NK-92 (cell line): ENCODE data around the gene USP3.
"Not testable (repeated sequence)": the region's sequence is repeated elsewhere in the genome, so short reads cannot be mapped to it uniquely, and the experiment has no call there.

Source experiments
- DNase-seq: peaks from one replicate; lab custom pipeline; 2025; ENCODE audit not compliant: unreplicated experiment; lab: John Stamatoyannopoulos, UW

The USP3 gene

DNA sequence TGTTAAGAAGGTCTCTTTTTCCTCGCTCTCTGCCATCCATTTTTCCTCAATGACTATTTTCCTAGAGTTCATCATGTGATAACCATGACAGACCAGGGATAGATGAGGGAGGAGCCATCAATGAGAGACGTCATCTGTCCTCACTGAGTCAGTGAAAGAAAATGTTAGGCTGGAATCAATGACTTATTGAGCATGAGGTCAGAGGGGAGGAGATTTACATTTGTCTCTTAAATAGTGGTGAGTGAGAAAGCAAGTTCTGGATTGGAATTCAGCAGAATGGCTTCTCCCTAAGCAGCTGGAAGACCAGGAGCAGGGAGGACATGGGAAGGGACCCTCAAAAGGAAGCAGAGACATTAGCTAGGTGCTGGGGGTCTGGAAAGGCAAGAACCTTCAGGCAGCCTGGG lies 28.2 kb upstream of the USP3 start:
- DNase-seq, result no peak

DNA sequence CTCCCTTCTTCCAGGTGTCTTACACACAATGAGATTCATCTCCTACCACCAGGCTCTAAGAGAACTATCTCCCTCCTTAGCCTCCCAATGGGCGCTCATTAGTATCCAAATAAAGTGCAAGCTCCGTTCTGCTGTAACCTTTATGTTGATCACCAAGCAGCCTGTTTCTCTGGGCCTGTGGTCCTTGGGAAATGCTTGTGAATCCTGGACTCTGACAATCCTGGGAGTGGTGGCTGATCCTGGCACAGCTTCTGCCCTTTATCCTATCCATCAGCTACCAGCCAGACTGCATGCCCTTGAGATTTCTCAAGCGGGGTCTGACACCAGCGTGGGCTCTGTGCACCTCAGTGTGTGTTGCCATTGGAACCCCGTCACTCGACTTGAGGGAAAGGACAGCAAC lies 26.1 kb upstream of the USP3 start:
- DNase-seq, result no peak

DNA sequence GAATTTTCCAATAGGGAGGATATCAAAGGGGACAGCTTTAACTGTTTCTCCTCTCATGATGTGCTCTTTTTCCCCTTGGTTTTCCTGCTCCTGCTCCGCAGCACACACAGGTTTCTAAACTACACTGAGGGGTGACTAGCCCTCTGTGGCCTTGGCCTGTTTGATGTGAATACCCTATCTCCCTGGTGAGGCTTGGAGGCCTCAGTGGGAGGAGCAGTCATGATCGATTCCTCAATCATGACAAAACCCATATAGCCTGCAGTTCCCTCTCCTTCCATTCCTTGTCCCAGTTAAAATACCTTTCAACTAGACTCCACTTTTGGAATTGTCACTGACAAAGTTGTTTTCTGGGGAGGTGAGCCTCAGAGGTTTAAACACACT lies 24.0 kb upstream of the USP3 start:
- DNase-seq, result no peak

DNA sequence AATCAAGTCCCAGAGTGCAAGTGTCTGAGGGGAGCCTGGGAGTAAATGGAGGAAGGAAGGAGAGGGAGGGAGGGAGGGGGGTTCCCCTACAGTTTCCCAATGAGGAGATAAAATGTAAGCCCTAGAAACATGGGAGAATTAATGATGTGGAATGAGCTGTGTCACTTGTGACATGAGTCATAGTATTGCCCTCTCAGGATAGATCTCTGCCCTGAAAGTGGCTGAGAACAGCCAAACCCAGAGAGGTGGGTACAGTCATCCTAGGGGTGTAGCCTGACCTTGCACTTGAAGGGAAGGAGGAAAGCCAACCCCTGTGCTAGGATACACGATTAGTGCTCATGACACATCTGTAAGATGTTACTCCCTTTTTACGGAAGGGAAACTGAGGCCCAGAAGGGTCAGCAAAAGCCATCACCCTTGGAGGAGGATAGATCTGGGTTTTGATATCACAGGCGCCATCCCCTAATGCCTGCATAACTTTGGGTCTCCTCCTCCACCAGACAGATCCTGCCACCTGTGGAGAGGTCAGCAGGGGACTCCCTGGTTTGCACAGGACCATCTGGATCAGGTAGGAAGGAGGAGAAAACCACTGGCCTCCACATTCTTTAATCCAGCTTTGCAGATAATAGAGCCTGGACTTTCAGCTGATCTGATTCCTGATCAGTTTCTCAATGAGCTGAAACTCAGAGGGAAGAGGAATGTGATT lies 23.1 kb upstream of the USP3 start:
- no peak for DNase-seq

DNA sequence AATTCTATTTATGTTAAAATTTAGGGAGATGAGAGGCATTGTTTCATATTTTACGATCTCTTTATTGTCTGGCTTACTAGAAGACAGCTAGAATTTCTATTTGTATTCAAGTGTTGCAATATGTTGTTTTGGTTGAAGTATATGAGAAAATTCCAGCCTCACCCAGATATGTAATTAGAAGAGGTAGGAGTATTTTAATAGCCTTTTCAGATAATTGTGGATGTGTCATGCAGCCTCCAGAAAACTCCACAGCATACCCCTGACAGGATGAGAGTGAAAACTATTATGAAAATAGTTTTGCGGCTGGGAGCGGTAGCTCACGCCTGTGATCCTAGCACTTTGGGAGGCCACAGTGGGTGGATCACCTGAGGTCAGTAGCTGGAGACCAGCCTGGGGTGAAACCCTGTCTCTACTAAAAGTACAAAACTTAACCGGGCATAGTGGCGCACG lies 21.5 kb upstream of the USP3 start:
- DNase-seq, result no peak

DNA sequence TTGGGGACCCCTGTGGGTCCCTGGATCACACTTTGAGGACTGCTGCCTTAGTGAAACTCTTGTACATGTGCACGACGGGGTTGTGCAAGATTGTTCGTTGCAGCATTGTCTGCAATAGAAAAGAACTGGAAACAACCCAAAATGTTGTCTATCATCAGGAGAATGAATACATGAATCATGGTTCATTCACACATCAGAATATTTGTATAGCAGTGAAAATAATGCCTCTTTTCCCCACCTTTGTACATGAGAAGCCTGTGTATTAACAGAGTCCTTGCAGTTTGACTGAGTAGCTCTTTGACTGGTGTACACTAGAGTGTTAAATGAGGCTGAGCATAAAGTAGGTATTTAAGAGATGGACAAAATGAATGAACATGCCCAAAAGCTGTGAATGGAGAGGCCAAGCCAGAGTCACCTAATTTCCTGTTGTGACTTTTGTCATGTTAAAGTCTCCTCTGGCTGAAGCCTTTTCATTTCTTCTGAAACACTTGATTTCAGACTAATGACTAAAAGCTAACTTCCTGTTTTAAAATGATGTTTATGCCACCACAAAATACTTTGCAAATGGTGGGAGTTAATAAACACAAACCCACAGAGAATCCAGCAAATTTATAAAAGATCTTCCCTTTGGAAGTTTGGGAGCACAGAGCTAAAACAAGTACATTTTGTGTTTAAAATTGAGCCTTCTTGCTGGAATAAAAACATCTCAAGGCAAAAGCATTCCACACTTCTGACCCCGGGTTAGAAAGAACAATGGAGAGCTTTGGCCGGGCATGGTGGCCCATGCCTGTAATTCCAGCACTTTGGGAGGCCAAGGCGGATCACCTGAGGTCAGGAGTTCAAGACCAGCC lies 20.6 kb upstream of the USP3 start:
- no peak for DNase-seq

DNA sequence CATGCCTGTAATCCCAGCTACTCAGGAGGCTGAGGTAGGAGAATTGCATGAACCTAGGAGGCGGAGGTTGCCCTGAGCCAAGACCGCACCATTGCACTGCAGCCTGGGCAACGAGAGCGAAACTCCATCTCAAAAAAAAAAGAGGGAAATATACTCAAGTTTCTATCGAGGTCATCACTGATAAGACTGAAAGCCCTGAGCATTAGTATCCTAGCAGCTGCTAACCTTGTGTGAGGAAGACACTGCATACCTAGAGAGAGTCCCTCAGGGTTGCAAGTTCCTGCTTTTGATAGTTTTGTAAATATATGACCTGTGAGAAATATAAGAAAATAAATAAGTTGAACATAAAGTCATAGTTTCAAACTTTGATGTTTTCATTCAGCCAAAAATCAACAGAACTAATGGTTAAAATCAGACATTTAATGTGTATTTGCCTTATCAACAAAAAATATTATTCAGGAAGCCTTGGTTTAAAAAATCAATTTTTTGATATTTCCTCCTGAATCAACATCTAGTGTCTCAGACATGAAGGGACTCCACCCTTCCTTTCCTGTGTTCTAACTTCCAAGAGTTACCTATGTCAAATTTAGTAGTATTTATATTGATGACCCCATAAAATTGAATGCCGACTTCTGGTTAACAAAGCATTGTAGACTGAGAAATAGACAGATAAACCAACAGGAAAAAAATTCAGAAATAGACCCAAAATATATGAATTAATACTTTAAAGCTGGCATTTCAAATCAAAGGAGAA lies 19.8 kb upstream of the USP3 start:
- no peak for DNase-seq

DNA sequence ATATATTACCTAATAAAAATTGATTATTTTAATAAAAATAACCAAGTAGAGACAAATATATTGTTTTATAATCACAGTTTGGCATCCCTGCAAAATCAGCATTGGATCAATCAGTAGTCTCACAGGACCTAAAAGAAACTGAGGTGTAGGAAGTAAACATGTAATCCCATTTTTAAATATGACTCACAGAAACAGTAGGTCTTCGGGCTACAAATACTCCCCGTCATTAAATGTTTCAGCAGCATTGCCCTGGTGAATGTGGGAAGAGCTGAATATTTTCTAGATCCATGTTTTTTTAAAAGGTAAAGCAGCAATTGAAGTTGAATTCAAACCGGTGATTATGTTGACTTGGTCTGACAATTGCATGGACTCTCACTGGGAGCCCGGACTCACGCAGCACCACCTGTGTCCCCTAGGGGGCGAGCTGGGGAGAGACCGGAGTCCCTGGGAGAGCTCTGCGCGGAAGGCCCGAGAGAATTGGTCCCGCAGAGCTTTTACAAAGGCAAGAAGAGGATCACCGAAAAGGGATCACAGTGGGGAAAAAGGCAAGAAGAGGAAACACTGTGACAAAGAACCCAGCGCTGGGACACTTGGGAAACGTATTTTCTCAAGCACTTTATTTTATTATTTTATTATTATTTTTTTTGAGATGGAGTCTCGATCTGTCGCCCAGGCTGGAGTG lies 17.2 kb upstream of the USP3 start:
- DNase-seq, result no peak

DNA sequence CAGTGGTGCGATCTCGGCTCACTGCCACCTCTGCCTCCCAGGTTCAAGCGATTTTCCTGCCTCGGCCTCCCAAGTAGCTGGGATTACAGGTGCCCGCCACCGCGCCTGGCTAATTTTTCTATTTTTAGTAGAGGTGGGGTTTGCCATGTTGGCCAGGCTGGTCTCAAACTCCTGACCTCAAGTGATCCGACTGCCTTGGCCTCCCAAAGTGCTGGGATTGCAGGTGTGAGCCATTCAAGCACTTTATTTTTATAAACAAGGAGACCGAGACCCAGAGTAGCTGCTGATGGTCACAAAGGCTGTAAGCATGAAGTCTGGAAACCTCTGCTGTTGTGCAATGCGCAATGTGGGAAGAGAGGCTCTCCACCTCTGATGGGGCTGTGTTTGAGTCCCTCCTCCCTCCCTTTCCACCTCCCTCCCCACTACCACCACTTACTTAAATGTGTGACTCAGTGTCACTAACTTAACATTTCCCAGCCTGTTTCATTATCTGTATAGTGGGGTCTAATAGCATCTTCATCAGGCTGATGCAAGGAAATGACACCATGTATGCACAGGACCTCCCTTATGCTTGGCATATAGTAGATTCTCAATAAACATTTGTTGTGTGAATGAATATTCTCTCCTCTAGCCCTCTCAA lies 16.5 kb upstream of the USP3 start:
- not testable (repeated sequence) for DNase-seq

DNA sequence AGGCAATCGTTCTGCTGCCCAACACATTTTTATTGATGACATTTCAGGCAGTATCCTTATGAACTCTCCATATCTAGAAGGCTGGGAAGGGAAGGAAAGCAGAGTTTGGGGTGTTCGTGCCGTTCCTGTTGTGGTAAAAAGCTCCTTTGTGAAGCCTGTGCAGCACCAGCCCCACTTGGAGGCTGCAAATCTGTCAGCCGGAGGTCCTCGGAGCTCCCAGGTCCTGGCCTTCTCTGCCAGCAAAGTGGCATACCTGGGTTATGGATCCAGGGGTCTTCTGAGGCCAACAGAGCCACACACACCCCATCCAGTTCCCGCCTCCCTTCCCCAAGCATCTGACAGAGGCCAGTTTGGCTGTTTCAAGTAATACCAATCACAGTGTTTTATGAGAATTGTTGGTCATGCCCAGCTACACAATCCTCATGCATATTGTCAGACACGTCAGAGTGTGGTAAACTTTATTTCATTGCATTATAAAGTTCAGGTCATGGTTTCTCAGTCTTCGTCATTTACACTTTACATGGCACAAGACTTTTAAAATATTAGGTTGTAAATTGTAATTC lies 15.9 kb upstream of the USP3 start:
- no peak for DNase-seq

DNA sequence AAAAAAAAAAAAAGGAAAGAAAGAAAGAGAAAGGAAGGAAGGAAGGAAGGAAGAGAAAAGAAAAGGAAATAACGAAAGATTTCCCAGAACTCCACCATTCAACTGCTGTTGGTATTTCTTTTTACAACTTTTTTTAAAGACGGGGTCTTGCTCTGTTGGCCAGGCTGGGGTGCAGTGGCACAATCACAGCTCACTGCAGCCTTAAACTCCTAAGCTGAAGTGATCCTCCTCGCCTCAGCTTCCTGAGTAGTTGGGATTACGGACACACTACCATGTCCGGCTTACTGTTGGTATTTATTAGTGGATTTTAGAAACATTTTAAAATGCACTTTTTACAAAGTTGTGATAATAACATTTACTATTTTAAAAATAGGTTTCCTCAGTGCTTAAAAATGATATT lies 15.0 kb upstream of the USP3 start:
- DNase-seq, result no peak

DNA sequence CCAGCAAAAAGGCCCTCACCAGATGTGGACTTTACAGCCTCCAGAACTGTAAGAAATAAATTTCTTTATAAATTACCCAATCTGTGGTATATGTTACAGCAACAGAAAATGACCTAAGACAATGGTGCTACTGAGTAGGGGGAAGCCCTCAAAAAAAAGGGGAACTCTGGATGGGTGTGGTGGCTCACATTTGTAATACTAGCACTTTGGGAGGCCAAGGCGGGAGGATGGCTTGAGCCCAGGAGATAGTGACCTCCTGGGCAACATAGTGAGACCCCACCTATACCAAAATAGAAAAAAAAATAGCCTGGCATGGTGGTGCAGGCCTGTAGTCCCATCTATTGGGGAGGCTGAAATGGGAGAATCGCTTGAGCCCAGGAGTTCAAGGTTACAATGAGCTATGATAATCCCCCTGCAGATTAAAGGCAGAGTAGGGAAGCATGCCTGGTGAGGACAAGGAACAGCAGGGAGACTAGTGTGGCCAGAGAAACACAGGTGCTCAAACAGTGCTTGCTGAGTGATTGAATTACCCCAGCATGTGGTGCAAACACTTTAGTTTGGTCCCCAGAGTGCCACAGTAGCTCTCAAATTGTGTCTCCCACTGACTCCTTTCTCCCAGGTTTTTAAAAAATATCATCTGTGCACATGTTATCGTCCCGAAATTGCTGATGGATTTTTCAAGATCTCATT lies 13.9 kb upstream of the USP3 start:
- no peak for DNase-seq

DNA sequence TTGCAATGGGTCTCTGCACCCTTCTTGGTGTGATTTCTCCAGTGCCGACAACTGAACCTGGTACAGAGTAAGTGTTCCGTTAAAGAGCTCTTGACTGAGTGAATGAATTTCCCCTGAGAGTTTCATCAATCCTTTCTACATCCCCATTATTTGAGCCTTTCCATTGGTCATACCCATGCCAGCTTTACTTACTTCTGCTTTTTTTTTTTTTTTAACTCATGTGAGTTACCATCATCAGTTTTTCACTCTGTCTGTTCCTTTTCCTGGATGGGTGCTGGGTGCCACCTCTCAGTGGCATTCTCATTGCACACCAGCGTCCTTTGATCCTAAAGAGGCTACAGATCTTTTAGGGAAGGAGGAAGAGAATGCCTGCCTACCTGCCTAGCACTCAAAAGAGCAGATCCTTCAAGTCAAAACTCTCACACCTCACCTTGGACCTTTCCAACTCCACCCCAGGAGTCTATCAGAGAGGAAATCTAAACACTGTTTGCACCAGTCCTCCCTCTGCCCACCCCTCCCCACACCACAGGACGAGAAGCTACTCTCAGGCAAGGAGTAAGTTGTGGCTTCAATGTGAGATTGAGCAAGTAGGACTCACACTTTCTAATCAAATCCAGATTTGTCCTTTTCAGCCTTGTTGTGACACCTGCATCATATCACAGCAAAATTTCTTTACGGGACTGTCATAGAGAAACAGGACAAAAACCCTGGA lies 13.1 kb upstream of the USP3 start:
- no peak for DNase-seq

DNA sequence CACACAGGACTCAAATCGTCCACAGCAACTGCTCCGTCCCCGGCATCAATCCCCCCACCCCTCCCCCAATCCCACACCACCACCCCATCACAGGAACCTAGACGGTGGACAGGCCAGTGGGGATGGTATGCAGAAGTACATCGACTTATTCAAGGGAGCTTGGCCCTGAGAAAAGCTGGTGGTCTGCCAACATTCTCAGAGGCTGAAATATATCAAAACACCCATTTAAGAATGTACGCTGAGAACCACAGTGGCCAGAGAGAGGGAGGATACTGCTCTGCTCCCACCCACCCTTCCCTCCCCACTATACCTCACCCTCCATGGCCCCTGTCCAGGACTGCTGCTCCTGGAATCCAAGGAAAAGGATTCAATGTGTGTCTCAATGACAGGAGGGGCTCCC lies 12.4 kb upstream of the USP3 start:
- no peak for DNase-seq

DNA sequence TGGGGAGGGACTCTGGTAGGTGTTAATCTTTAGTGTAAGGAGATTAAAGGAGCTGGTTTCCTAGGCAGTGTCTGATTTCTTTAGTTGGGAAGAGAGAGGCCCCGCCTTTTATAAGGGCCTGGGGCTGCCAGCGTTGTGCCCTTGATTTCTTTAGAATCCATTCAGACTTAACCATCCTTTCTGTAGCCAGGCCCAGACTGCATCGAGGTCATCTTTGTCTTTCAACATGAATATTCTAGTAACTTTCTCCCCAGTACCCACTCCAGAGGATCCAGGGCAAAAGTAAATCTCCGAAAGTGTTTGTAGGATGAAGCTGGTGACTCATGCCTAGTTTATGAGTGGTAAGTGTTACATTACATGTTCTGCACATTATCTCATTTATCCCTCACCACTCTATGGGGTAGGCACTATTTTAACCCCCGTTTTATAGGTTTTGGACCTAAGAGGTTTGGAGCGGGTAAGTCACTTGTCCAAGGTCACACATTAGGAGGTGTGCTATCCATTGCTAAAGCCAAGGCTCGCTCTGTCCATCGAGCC lies 11.8 kb upstream of the USP3 start:
- DNase-seq, result no peak

DNA sequence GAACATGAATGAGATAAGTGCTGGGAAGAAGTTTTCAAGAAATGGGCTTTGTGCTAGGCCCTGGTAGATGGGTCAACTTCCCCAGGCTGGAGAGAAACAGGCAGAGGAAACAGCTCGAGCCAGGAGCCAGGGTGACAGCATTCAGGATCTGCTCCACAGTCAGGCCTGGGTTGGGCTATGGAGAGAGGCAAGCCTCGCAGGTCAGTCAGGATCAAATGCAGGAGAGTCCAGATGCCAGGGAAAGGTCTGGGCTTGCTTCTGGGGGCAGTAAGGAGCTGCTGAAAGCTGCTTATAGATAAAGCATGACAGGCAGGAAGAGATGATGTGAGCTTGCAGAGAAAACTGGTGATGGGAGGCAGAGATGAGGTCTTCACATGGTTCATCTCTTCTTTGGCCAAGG lies 11.0 kb upstream of the USP3 start:
- DNase-seq, result no peak

DNA sequence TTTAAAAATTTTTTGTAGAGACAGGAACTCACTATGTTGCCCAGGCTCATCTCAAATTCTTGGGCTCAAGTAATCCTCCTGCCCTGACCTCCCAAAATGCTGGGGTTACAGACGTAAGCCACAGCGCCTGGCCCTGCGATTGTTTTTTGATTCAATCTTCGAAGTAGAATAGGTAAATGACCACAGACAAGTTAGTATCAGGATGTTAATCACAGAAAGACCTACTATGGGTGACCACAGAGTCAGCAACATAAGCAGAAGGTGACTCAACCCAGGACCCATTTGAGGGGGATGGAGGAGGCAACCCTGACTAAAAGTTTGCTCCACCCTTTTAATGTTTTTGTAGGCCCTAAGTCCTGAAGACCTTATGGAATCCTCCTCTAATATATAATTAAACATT lies 10.0 kb upstream of the USP3 start:
- no peak for DNase-seq

DNA sequence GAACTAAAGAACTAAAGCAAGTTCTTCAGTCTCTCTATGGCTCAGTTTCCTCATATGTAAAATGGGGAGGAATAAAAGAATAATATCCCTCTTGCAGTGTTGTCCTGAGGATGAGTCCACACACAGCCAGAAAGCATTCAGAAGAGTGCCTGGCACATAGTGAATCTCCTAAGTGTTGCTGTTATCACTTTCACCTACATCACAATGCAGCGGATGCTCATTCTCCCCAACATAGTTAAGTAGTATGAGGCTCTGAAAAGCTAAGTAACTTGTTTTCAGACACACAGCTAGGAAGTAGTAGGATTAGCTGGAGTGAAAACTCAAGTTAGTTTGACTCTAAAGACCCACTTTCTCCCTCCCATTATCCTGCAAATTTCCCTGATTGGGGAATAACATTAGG lies 9.1 kb upstream of the USP3 start:
- no peak for DNase-seq
